Stimulated activated CD8-positive, alpha-beta memory T cell treated with anti-CD3 and anti-CD28 coated beads, Interleukin-4, amount 100 ng/mL, for 1 hour (primary cell): ENCODE measurements around the gene OR1L1.

ENCODE experiments used
- DNase-seq, 2 donors: peaks; one replicate each; pipeline ENCODE4 v3.0.0-alpha.2; 2020; ENCODE audit warnings: low read depth in 2 of 2, low spot score in 1 of 2

OR1L1 gene, protein sequence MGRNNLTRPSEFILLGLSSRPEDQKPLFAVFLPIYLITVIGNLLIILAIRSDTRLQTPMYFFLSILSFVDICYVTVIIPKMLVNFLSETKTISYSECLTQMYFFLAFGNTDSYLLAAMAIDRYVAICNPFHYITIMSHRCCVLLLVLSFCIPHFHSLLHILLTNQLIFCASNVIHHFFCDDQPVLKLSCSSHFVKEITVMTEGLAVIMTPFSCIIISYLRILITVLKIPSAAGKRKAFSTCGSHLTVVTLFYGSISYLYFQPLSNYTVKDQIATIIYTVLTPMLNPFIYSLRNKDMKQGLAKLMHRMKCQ

DNA sequence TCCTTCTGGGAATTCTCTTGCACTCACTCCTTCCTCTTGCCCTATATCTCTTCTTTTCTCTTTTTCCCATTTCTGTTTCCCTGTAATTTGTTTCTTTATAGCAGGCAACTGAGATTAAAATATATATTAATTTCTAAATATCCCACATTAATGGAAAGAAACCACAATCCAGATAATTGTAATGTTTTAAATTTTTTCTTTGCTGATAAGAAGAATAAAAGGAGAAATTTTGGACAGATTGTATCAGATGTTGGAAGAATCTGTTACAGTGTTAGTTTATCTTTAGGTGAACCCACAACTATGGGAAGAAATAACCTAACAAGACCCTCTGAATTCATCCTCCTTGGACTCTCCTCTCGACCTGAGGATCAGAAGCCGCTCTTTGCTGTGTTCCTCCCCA is at the start of gene OR1L1:
TSS of gene OR1L1 (plus strand) at position 301 of the 400 bp plus-strand sequence. CDS start at position 301, 0 bp downstream.
- no peak for DNase-seq

DNA sequence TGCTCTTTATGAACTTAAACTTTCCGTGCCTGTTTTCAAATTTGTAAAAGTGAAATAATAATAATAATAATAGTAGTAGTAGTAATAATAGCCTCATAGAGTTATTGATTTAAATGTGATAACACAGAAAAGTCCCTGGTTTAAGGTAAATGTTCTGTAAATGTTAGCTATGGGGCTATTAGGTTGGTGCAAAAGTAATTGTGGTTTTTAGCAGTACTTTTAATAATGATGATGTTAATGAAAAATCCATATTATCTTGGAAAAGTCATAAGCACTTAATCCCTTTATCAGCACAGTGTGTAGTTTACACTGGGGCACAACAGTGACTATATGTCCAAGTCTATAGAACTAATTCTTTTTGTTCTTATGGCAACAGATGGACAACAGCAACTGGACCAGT is 47.2 kb upstream of the OR1L1 start, which contains the start of gene OR1Q1:
TSS of gene OR1Q1 (plus strand) at position 377 of the 400 bp plus-strand sequence. CDS start at position 377, 0 bp downstream.
- DNase-seq, result no peak

DNA sequence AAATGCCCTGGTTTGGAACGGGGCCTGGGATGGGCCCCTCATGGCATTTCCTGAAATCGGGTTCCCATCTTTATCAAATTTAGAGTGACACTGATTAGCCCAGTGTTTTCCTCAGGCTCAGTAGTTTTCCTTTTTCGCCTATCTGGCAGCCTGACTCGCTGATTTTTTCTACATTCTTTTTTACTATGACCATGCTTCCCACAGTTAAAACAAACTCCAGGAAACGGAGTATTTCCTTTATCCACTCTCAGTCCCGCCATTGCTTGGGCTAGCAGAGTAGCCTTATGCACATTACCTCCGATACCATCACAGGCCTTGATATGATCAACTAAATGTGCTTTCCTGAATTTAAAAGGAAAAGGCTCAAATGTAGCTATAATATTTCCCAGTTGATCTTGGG is 41.5 kb upstream of the OR1L1 start:
- no peak for DNase-seq

DNA sequence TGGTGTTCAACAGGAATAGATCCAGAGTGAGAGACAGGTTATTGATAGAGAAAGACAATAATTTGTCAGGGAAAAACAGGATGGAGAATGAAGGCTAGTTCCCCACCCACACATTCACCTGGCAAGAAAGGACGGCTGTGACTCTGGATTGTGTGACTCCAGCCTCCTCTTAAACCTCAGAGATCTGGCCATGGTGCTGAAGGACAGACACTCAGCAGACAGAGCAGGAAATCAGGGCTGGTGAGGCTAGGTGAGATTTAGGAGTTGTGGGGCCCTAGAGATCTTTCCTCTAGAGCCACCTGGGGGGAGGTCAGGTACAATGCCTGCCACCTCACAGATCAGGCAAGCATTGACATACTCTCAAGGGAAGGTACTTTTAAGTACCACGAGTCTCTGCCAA is 19.3 kb upstream of the OR1L1 start:
- no peak for DNase-seq

DNA sequence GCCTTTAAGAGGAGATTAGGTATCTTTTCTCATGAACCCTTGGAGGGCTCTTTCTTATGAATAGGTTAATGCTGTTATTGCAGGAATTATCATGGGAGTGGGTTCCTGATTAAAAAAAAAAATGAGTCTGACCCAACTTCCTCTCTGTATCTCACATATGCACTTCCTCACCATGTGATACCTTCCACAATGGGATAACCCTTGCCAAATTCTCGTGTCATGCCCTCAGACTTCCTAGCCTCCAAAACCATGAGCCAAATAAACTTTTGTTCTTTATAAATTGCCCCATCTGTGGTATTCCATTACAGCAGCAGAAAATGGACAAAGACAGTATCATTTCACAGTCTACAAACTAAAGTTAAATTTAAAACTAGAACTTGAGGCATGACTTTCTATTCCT is 5.1 kb upstream of the OR1L1 start:
- DNase-seq, result no peak

DNA sequence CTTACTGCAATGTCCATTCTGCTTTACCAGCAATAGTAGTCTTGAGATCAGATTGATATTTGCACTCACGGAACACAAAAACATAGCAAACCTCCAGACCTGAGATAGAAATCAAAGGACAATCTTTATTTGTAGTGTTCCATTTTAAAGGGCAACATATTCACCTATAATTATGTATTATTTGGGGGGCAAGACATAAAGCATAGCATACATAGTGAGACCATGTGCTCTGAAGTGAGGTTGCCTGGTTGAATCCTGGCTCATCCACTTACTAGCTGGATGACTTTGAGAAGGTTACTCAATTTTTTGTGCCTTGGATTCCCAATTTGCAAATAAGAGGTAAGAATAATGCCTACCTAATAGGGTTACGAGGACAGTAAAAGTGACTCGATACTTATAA is 4.0 kb upstream of the OR1L1 start, which contains the start of gene OR1B1:
TSS of gene OR1B1 (minus strand) at position 101 of the 400 bp plus-strand sequence.
- no peak for DNase-seq

DNA sequence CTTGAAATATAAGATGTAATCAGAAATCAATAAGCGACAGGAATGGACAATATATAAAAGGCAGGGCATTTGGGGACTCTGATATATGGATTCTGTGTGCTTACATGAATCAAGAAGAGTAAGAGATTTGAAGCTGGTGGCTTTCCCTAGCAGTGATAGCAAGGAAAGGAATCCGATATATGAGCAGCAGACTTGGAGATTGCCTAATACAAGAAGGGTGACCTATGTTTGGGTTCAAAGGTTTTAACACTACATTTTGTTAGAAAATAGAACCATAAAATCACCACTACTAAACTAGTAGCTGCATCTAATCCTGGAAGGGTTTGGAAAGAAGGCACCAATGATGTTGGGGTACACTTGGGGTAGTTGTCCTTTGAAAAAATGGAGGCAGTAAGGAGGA is 11.0 kb downstream of the OR1L1 start:
- DNase-seq, result no peak

DNA sequence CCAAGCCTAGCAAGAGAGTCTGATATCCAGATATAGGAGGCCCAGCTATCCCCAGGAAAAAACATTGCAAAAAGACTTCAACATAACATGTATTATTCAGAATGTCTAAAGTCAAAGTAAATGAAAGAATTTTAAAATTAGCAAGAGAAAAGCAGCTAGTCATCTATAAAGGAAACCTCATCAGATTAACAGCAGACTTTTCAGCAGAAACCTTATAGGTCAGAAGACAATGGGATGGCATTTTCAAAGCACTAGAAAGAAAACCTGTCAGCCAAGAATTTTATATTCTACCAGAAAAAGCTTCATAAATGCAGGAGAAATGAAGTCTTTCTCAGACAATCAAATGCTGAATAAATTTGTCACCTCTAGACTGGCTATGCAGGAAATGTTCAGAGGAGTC is 23.3 kb downstream of the OR1L1 start:
- no peak for DNase-seq

DNA sequence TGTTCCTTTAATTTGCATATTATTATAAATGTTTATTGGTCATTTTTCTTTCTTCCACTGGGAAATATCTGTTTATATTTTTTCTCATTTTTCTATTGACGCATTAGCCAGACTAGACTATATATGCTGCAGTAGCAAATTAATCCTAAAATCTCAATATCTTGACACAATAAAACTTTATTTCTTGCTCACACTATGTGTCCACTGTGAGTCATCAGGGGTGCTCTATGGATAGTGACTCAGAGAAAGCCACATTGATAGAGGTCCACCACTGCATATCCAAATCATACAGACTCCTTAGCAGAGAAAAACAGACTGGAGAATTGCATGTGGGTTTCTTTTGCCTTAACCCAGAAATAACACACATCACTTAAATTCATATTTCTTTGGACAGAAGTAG is 34.2 kb downstream of the OR1L1 start:
- no peak for DNase-seq
